Measurements from ENCODE around the gene DEF6.
A peak's percentile ranks its signal among the peaks of the same experiment; 100 is the strongest.

The DEF6 gene

GRCh38 chr6:35351422-35351821 lies 53.8 kb downstream of the DEF6 start:
- DNase-seq = no peak

DNA sequence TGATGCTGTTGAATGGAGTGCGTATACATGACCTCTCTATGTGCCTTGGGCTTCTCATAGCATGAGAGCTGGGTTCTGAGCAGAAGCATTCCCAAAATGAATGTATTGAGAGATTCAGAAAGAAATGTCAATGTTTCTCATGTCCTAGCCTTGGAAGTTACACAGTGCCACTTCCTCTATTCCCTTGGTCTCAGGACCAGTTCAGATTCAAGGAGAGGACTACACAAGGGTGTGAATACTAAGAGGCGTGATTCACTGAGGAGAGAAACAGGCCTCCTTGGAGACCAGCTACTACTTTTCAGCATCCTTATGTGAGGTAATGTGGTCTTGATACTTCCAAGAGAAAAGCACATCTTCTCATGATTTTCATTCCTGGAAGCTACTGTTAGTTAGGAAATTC lies 55.1 kb downstream of the DEF6 start:
- DNase-seq = no peak

DNA sequence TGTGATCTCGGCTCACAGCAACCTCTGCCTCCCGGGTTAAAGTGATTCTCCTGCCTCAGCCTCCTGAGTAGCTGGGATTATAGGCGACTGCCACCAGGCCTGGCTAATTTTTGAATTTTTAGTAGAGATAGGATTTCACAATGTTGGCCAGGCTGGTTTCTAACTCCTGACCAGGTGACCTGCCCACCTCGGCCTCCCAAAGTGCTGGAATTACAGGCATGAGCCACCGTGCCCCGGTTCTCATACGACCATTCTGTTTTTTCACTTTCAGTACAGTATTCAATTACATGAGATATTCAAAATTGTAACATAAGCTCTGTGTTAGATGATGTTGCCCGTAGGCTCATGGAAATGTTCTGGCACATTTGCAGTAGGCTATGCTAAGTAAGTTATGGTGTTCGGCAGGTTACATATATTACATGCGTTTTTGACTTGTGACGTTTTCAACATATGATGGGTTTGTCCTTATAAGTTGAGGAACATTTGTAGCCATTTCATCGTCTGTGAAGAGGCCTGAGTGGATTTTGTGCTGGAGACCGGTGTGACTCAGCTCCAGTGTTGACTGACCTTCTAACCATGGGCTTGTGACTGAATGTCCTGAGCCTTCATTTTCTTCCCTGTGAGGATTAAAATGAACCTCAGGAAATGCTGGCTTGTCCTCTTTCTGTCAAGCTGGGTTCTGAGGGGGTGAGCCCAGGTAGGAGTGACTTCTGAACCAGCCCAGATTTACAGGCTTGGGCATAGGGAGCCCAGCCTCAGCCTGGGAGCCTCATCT lies 56.9 kb downstream of the DEF6 start:
- no peak for DNase-seq

DNA sequence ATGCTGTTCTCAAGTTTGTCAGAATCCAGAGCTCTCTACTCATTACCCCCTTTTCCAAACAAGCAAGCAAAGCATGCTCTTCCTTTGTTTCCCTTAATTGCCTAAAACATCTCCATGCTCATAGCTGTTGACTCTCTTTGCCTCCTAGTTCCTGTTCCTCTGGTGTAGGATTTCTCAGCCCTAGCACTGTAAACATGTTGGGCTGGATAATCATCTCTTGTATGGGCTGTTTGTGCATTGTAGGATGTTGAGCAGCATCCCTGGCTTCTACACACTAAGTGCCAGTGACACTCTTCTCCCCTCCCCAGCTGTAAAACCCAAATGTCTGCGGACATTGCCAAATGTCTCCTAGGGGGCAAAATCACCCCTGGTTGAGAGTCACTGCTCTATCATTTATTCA lies 58.8 kb downstream of the DEF6 start:
- DNase-seq = no peak

DNA sequence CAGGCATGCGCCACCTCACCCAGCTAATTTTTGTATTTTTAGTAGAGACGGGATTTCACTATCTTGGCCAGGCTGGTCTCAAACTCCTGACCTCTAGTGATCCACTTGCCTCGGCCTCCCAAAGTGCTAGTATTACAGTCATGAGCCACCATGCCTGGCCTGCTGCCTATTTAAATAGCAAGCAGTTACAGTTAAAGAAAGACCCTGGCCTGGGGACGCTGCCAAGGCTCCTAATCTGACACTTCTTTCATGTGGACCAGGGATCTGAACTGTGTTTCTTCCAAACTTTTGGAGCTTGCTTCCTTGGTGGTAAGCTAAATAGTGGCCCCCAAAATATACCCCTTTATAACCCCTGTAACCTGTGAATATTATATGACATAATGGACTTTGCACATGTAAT lies 60.1 kb downstream of the DEF6 start:
- no peak for DNase-seq

GRCh38 chr6:35358086-35358485 lies 60.5 kb downstream of the DEF6 start:
- no peak for DNase-seq

- no peak for DNase-seq
Observed at GRCh38 chr6:35359346-35359743, 61.7 kb downstream of the DEF6 start.

DNA sequence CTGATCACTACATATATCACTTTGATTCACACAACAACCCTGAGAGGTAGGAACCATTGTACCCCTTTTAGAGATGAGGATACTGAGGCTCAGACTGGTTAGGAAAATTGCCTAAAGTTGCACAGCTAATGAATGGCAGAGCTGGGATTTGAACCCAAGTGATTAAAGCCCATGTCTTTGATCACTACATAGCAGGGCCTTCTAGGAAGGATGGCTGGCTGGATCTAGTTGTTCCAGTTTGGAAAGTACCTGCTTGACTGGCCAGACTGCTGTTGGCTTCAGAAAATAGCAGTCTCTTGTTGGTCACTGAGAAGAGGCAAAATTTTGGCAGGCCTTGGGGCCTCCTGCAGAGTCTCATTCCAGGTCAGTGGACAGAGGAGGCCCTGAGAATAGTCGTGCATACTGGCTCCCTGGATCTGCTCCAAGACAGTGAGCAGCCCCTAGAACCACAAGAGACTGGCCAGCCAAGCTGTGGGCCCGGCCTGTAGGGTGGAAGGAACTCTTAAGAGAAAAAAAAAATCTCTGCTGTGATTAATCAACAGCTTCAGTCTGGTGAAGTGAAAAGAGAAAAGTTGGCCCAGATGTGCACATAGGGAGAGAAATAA lies 62.2 kb downstream of the DEF6 start:
- no peak for DNase-seq

GRCh38 chr6:35360349-35361138 lies 62.9 kb downstream of the DEF6 start:
- DNase-seq = no peak

- DNase-seq = no peak
Observed at GRCh38 chr6:35362200-35362599, 64.6 kb downstream of the DEF6 start.

DNA sequence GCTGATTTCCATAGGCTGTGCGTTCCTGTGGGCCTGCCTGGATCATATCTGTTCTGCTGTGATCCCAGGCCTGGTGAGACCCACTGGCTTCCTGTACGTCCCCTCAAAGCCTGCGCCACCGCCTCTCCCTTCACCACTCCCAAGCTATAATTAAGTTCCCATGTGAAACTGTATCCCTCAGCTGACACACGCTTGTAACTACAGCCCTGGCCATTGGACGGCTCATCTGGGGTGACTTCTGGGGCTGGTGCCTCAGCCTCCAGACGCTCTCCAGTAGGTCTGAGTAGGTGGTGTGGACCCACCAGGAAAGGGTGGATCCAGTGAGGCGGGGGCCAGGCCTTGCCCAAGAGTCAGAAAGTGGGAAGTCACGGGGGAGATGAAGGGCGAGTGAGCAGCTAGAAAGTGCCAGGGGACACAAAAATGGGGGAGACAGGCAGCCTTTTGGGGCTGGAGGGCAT lies 65.7 kb downstream of the DEF6 start:
- peak in 2 of 3 experiments; percentile 12 to 41 for DNase-seq

DNA sequence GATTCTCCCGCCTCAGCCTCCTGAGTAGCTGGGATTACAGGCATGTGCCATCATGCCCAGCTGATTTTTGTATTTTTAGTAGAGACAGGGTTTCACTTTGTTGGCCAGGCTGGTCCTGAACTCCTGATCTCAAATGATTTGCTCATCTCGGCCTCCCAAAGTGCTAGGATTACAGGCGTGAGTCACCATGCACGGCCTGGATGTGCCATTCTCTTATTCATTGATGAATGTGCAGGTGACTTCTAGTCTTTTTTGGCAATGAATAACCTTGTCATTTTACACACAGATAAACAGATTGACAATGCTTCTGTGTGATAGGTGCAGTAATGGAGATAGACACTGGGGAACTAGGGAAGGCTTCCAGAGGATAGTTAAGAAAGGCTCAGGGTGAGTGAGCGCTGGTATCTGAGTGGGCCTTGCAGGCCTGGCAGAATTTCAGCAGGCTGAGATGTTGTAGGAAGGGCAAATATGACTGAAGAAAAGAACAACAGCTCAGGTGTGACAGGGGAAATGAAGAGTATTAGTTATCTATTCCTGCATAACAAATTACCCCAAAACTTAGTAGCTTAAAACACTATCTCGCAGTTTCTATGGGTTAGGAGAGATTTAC lies 68.1 kb downstream of the DEF6 start:
- DNase-seq = no peak

- no peak for DNase-seq
Observed at GRCh38 chr6:35366204-35366596, 68.6 kb downstream of the DEF6 start.

- DNase-seq = no peak
Observed at GRCh38 chr6:35367646-35368037, 70.0 kb downstream of the DEF6 start.

- no peak for DNase-seq
Observed at GRCh38 chr6:35368038-35368887, 70.6 kb downstream of the DEF6 start.

DNA sequence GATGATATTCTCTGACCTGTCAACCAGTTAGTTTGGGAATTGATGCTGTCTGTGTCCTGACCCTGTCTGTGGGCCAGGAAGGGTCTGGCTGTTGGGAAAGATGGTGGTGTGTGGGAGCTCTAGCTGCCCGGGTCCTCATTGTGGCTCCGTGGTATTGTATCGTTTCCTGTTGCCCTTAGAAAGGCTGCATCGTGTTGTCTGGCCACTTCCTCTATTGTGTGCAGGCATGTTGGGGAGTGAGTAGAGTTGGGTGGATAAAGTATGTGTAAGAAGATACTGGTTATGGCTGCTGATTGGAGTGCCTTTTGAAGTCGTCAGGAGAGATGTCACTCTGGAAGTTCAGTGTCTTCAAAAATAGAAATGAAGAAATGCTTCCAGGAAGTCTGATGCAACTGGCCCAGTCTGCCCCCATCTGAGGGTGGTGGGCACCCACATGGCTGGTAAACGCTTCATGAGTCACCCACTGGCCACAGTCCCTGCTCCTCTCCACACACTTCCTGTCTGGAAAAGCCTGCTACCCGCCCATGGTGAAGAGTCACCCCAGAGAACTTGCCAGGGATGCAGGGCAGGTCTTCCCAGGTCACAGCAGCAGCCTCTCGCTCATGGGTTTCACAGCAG lies 72.6 kb downstream of the DEF6 start:
- no peak for DNase-seq

DNA sequence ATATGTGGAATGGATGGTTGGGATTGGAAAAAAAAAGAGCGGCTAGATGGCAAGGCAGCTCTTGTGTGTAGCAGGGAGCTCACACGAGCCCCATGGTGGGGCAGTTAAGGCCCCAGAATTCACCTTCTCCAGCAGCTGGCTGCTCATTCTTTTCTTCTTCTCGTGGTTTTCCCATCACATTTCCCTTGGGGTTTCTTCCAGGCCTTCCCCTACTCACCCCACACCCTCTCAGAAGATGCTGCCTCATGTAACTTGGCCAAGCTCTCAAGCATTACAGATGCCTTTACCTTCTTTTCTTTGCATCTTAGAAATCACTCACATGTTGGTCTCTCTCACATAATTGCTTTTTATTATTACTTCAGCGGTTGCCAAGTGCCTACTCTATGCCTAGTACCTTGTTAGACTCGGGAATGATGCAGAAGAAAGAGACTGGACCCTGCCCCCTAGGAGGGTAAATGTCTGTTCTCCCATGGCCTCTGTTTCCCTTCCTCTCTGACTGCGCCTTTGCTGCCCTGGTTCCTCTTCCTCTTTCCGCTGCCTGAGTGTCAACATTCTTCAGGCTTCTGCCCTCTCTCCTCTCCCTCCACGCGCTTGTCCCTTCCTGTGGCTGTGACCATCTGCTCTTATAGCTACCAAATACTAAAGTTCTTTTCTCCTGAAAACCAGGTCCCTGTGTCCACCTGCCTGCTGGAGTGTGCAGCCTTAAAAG lies 73.3 kb downstream of the DEF6 start:
- DNase-seq = no peak
